ENCODE results near the gene GMDS.

- no peak for TF ChIP-seq CTCF (IDR thresholded peaks at IDR 0.05)
- TF ChIP-seq EZH2 (IDR thresholded peaks at IDR 0.05; ENCODE audit: borderline replicate concordance, insufficient read depth, low read depth, low read length, poor library complexity, severe bottlenecking): no peak
Measured at GRCh38 chr6:1609648-1610496, 635.5 kb downstream of the GMDS start, which contains the start of gene FOXC1.
